Ascending aorta (tissue), 2 donors: Measurements from ENCODE around the gene FANCM. TPM values are rescaled to one million over a fixed set of nuclear protein-coding genes. Genes with fewer than 3 reads are reported as not detected.

ENCODE experiments used
- DNase-seq, 2 donors: peaks; one replicate each; pipeline ENCODE4 v3.0.0-alpha.2; 2019; ENCODE audit warnings: low spot score in 2 of 2
- H3K27ac ChIP-seq, 2 donors: fragments of 200-600 bp; sonication (generic); one replicate each; pipeline ENCODE4 v1.5.1; 2016 to 2017; ENCODE audit warnings: mild to moderate bottlenecking in 1 of 2
- H3K27me3 ChIP-seq: fragments of 200-600 bp; sonication (generic); one replicate; pipeline ENCODE4 v1.5.1; 2017
- H3K36me3 ChIP-seq, 2 donors: fragments of 200-600 bp; sonication (generic); one replicate each; pipeline ENCODE4 v1.5.1; 2016
- H3K4me1 ChIP-seq, 2 donors: fragments of 200-600 bp; sonication (generic); one replicate each; pipeline ENCODE4 v1.5.1; 2016 to 2017; ENCODE audit warnings: mild to moderate bottlenecking in 1 of 2
- H3K4me3 ChIP-seq, 2 donors: fragments of 200-600 bp; sonication (generic); one replicate each; pipeline ENCODE4 v1.5.1; 2016 to 2017; ENCODE audit warnings: mild to moderate bottlenecking in 1 of 2
- H3K9me3 ChIP-seq, 2 donors: fragments of 200-600 bp; sonication (generic); one replicate each; pipeline ENCODE4 v1.5.1; 2016
- CTCF ChIP-seq, 3 experiments: fragments of 200-600 bp in 2 of 3; fragments of 450-650 bp in 1 of 3; sonication (generic) in 2 of 3; IDR thresholded peaks; one replicate each; pipeline ENCODE4 v1.5.1; 2016 to 2019; ENCODE audit warnings: antibody characterized with exemption in 3 of 3, mild to moderate bottlenecking in 1 of 3, moderate library complexity in 1 of 3
- intact Hi-C: fragments of 100-400 bp; cut with DNase I; formaldehyde crosslinking; loops from one replicate; pipeline ENCODE4 v1.15.1; 2023
- total RNA-seq: library from RNA; depleted of rRNA; stranded (reverse); fragments of >200 nt; gene quantifications from one replicate; pipeline ENCODE4 v1.1.0, GENCODE V29; 2016

FANCM gene
- total RNA-seq, 1 donor from 2014 or later = 2.1 TPM

GRCh38 chr14:45118594-45118993 is 17.1 kb upstream of the FANCM start:
- Histone ChIP-seq H3K27ac (no peak overlapping the region), H3K4me1 (no peaks in the 10 kb centered on the region), H3K27me3 (no peaks in the 10 kb centered on the region), H3K9me3 (no peaks in the 10 kb centered on the region), H3K4me3 (no peak overlapping the region), H3K36me3 (peaks cover 51 to 92% of the 10 kb centered on the region in 2 donors)
- TF ChIP-seq CTCF (IDR thresholded peaks at IDR 0.05) = no peak
- DNase-seq = no peak
- intact Hi-C loops = no loop called here

- H3K27me3 ChIP-seq = no peaks in the 10 kb centered on the region
- no peak overlapping the region for H3K4me3 ChIP-seq
- H3K27ac ChIP-seq = no peak overlapping the region
- H3K4me1 ChIP-seq = no peaks in the 10 kb centered on the region
- DNase-seq = no peak
- intact Hi-C loops = no loop called here
- peaks cover 48 to 88% of the 10 kb centered on the region in 2 donors for H3K36me3 ChIP-seq
- no peak for TF ChIP-seq CTCF (IDR thresholded peaks at IDR 0.05)
- H3K9me3 ChIP-seq = no peaks in the 10 kb centered on the region
These were observed 15.6 kb upstream of the FANCM start for GRCh38 chr14:45120096-45120495.

GRCh38 chr14:45123271-45123670 is 12.5 kb upstream of the FANCM start:
- Histone ChIP-seq H3K36me3 (peaks cover 45 to 79% of the 10 kb centered on the region in 2 donors), H3K27ac (no peak overlapping the region), H3K9me3 (no peaks in the 10 kb centered on the region), H3K27me3 (no peaks in the 10 kb centered on the region), H3K4me3 (no peak overlapping the region), H3K4me1 (no peaks in the 10 kb centered on the region)
- no peak for TF ChIP-seq CTCF (IDR thresholded peaks at IDR 0.05)
- intact Hi-C loops = no loop called here
- DNase-seq = no peak

GRCh38 chr14:45125754-45126153 is 10.0 kb upstream of the FANCM start:
- TF ChIP-seq CTCF (IDR thresholded peaks at IDR 0.05) = no peak
- Histone ChIP-seq H3K36me3 (peaks cover 22 to 58% of the 10 kb centered on the region in 2 donors), H3K4me1 (peaks cover 0 to 2% of the 10 kb centered on the region in 2 donors), H3K27me3 (no peaks in the 10 kb centered on the region), H3K4me3 (no peak overlapping the region), H3K27ac (no peak overlapping the region), H3K9me3 (no peaks in the 10 kb centered on the region)
- intact Hi-C loops = no loop called here
- no peak for DNase-seq

DNA sequence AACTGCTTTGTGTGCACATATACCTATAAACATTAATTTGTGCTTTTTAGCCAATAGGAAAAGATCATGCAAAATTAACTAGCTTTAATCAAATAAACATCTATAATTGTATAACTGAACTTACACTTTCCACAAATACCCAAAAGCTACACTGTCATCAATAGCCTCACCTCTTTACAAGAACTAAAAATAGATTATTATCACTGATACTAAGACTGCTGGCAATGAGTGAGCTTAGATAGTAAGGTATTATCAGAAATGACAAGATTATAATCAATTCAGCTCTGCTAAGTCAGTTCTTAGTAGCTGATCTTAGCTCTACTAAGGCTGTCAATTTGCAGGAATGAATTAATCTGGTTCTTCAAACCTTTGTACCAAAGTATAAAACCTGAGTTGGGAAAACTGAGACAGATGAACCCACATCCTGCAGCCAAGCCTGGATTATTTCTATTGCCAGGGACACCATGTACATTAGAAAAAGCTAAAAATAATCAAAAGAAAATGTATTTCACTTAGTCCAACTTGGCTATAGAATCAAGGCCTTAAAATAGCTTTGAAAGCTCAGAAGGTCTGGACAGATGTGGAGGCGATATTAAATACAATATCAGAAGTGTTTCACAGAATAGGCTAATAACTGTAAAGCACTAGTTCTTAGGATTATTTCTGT is 6.6 kb upstream of the FANCM start:
- H3K27me3 ChIP-seq = no peaks in the 10 kb centered on the region
- no peak overlapping the region for H3K27ac ChIP-seq
- H3K4me3 ChIP-seq = no peak overlapping the region
- H3K36me3 ChIP-seq = peaks cover 15 to 29% of the 10 kb centered on the region in 2 donors
- H3K4me1 ChIP-seq = peaks cover 0 to 8% of the 10 kb centered on the region in 2 donors
- no peak for TF ChIP-seq CTCF (IDR thresholded peaks at IDR 0.05)
- no peaks in the 10 kb centered on the region for H3K9me3 ChIP-seq
- no peak for DNase-seq
- intact Hi-C loops = no loop called here
